PFSK-1 (cell line): Measurements from ENCODE around the gene ESAM.

Source experiments
- POLR2AphosphoS5 ChIP-seq: IDR thresholded peaks from 2 replicates; pipeline ENCODE4 v1.6.1; 2012; ENCODE audit warnings: low read depth, mild to moderate bottlenecking, control low read depth, low read length, moderate library complexity
- TAF1 ChIP-seq: IDR thresholded peaks from 2 replicates; pipeline ENCODE4 v1.6.1; 2012; ENCODE audit warnings: low read length, control low read depth, borderline replicate concordance; ENCODE audit not compliant: insufficient read depth
- TF ChIP-seq, protein P1 (sequence below), 2 experiments: IDR thresholded peaks; 2 replicates each; pipeline versions ENCODE4 v1.6.1 to v1.8.0; 2011 to 2012; ENCODE audit warnings: low read depth in 2 of 2, low read length in 2 of 2, control low read depth in 1 of 2, inconsistent platforms in 1 of 2, mild to moderate bottlenecking in 1 of 2, moderate library complexity in 1 of 2; ENCODE audit not compliant: insufficient read depth in 1 of 2

DNA sequence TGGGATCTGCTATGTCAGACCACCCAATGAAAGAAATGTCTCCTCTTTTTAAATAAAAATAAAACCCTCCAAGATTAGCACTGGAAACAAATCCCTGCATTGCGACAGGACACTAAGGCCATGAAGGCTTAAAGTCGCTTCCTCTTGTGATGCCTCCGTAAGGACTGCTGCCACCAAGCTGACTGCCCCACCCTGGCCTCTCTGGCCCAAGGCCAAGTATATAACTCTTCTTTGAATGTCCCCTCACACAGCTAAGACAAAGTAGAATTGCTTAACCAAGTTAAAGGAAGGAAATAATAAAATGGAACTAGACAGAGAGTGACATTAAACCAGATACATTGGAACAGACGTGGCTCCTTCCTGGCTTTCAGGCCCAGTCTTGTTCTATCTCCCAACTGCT is 29.9 kb downstream of the ESAM start:
- TF ChIP-seq POLR2AphosphoS5: no peak
- TF ChIP-seq, protein P1, sequence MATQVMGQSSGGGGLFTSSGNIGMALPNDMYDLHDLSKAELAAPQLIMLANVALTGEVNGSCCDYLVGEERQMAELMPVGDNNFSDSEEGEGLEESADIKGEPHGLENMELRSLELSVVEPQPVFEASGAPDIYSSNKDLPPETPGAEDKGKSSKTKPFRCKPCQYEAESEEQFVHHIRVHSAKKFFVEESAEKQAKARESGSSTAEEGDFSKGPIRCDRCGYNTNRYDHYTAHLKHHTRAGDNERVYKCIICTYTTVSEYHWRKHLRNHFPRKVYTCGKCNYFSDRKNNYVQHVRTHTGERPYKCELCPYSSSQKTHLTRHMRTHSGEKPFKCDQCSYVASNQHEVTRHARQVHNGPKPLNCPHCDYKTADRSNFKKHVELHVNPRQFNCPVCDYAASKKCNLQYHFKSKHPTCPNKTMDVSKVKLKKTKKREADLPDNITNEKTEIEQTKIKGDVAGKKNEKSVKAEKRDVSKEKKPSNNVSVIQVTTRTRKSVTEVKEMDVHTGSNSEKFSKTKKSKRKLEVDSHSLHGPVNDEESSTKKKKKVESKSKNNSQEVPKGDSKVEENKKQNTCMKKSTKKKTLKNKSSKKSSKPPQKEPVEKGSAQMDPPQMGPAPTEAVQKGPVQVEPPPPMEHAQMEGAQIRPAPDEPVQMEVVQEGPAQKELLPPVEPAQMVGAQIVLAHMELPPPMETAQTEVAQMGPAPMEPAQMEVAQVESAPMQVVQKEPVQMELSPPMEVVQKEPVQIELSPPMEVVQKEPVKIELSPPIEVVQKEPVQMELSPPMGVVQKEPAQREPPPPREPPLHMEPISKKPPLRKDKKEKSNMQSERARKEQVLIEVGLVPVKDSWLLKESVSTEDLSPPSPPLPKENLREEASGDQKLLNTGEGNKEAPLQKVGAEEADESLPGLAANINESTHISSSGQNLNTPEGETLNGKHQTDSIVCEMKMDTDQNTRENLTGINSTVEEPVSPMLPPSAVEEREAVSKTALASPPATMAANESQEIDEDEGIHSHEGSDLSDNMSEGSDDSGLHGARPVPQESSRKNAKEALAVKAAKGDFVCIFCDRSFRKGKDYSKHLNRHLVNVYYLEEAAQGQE (IDR thresholded peaks at IDR 0.05; ENCODE audit: insufficient read depth in 1 of 2, low read depth in 2 of 2, low read length in 2 of 2): no peak
- TF ChIP-seq TAF1: no peak
